HG03575 (cell line): ENCODE measurements around the gene PCDHGA6.
"Not testable (repeated sequence)": the region's sequence is repeated elsewhere in the genome, so short reads cannot be mapped to it uniquely, and the experiment has no call there.

ENCODE experiments used
- ATAC-seq: cut with Tn5 transposase; IDR thresholded peaks from one replicate; pipeline ENCODE4 v1.9.1; 2021; ENCODE audit not compliant: unreplicated experiment, insufficient number of reproducible peaks, low FRiP score; ENCODE audit errors: extremely low read depth

PCDHGA6 gene

GRCh38 chr5:141388661-141389060, 15.0 kb downstream of the PCDHGA6 start:
- ATAC-seq, result no peak

- ATAC-seq, result no peak
These were observed 15.7 kb downstream of the PCDHGA6 start for GRCh38 chr5:141389153-141390042.

DNA sequence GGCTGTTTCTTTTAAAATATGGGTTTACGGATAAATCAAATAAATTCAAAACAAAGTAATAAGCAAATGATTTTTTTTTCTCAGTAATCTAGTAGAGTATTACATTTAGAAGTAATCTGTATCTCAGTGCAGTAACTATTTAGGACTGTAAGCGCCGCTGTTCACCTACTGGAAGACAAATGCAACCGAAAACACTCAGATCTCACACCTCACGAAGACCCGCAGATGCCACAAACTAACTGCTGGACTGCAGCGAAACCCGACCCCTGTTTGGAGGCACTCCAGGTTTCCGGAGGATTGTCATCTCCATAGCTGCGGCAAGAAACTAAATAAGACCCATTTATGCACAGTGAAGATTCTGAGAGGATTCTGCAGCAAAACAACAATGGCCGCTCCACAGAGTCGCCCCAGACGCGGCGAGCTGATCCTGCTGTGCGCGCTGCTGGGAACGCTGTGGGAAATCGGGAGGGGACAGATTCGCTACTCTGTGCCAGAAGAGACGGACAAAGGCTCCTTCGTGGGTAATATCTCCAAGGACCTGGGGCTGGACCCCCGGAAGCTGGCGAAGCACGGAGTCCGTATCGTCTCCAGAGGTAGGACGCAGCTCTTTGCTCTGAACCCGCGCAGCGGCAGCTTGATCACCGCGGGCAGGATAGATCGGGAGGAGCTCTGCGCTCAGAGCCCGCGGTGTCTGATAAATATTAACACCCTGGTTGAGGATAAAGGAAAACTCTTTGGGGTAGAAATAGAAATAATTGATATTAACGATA, 18.9 kb downstream of the PCDHGA6 start, which contains the start of gene PCDHGA8:
TSS of gene PCDHGA8 (plus strand) at position 205 of the 770 bp plus-strand sequence. CDS start at position 386, 181 bp downstream.
- ATAC-seq, result no peak

GRCh38 chr5:141393267-141393666, 19.6 kb downstream of the PCDHGA6 start:
- ATAC-seq, result no peak

DNA sequence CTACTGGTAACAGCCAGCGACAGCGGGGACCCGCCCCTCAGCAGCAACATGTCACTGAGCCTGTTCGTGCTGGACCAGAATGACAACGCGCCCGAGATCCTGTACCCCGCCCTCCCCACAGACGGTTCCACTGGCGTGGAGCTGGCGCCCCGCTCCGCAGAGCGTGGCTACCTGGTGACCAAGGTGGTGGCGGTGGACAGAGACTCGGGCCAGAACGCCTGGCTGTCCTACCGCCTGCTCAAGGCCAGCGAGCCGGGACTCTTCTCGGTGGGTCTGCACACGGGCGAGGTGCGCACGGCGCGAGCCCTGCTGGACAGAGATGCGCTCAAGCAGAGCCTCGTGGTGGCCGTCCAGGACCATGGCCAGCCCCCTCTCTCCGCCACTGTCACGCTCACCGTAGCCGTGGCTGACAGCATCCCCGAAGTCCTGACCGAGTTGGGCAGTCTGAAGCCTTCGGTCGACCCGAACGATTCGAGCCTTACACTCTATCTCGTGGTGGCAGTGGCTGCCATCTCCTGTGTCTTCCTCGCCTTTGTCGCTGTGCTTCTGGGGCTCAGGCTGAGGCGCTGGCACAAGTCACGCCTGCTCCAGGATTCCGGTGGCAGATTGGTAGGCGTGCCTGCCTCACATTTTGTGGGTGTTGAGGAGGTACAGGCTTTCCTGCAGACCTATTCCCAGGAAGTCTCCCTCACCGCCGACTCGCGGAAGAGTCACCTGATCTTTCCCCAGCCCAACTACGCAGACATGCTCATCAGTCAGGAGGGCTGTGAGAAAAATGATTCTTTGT, 20.9 kb downstream of the PCDHGA6 start:
- ATAC-seq, result not testable (repeated sequence)

DNA sequence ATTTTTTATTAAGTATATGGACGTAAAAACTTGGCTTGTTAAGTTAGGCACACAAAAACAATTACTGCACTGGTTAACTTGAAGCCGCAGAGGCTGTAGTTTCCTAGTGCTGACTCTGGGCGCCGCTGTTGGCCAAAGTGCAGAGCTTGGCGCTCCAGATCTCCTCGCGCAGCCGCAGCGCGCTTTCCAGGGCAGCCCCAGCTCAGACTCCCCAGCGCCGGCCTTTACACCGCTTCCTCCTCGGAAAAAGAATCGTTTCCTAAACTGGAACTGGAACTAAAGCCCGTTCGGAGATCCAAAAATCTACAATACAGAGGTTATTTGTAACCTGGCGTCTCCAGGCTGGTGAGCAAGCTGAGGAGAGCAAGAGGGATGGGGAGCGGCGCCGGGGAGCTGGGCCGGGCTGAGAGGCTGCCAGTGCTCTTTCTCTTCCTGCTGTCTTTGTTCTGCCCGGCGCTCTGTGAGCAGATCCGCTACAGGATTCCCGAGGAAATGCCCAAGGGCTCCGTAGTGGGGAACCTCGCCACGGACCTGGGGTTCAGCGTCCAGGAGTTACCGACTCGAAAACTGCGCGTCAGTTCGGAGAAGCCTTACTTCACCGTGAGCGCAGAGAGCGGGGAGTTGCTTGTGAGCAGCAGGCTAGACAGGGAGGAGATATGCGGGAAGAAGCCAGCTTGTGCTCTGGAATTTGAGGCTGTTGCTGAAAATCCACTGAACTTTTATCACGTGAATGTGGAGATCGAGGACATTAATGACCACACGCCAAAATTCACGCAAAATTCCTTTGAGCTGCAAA, 24.3 kb downstream of the PCDHGA6 start, which contains the start of gene PCDHGB5:
TSS of gene PCDHGB5 (plus strand) at position 192 of the 796 bp plus-strand sequence. CDS start at position 373, 181 bp downstream.
- ATAC-seq, result peak; percentile 92

DNA sequence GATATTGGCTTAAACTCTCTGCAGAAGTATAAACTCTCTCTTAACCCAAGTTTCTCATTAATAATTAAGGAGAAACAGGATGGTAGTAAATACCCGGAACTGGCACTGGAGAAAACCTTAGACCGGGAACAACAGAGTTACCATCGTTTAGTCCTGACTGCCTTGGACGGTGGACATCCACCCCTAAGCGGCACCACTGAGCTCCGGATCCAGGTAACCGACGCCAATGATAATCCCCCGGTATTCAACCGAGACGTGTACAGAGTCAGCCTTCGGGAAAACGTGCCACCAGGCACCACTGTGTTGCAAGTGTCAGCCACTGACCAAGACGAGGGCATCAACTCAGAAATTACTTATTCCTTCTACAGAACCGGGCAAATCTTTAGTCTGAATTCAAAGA, 24.9 kb downstream of the PCDHGA6 start:
- no peak for ATAC-seq

DNA sequence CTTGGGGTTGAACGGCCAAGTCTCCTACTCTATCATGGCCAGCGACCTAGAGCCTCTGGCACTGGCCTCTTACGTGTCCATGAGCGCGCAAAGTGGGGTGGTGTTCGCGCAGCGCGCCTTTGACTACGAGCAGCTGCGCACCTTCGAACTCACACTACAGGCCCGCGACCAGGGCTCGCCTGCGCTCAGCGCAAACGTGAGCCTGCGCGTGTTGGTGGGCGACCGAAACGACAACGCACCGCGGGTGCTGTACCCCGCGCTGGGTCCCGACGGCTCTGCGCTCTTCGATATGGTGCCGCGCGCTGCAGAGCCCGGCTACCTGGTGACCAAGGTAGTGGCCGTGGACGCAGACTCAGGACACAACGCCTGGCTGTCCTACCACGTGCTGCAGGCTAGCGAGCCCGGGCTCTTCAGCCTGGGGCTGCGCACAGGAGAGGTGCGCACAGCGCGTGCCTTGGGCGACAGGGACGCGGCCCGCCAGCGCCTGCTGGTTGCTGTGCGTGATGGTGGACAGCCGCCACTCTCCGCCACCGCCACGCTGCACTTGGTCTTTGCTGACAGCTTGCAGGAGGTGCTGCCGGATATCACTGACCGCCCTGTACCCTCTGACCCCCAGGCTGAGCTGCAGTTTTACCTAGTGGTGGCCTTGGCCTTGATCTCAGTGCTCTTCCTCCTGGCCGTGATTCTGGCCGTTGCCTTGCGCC, 26.0 kb downstream of the PCDHGA6 start:
- ATAC-seq, result no peak

DNA sequence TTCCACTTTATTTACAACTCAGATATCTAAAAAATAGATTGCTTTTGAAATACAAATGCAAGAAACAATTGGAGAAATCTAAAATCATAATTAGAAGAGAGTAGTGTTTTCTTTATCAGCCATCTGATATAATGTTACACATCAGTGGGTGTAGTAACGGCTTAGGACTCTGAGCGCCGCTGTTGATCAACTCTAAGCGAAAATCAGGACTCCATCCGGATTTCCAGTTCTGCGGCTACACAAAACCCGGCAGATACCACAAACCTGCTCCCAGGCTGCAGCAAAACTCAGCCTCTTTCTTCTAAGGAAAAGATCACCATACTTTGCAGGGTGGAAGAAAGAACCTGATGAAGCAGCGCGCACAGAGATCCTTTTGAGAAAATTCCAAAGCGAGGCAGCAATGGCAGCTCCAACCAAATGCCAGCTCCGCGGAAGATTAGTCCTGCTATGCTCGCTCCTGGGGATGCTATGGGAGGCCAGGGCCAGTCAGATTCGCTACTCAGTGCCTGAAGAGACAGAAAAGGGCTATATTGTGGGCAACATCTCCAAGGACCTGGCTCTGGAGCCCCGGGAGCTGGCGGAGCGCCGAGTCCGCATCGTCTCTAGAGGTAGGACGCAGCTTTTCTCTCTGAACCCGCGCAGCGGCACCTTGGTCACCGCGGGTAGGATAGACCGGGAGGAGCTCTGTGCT, 29.0 kb downstream of the PCDHGA6 start, which contains the start of gene PCDHGA9:
TSS of gene PCDHGA9 (plus strand) at position 226 of the 691 bp plus-strand sequence. CDS start at position 401, 175 bp downstream.
- no peak for ATAC-seq

DNA sequence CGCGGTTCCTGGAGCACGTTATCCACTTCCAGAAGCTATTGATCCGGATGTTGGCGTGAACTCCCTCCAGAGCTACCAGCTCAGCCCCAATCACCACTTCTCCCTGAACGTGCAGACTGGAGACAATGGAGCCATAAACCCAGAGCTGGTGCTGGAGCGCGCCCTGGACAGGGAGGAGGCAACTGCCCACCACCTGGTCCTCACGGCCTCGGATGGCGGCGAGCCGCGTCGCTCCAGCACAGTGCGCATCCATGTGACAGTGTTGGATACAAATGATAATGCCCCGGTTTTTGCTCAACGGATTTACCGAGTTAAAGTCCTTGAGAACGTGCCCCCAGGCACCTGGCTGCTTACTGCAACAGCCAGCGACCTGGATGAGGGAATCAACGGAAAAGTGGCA, 29.7 kb downstream of the PCDHGA6 start:
- ATAC-seq, result no peak

- not testable (repeated sequence) for ATAC-seq
These were observed 34.3 kb downstream of the PCDHGA6 start, which contains the start of gene PCDHGB6 for GRCh38 chr5:141407790-141408505. Gene PCDHGB6 (plus strand): TSS chr5:141408021. CDS start chr5:141408203, 182 bp downstream.

- ATAC-seq, result no peak
These were observed 36.1 kb downstream of the PCDHGA6 start for GRCh38 chr5:141409598-141410306.

DNA sequence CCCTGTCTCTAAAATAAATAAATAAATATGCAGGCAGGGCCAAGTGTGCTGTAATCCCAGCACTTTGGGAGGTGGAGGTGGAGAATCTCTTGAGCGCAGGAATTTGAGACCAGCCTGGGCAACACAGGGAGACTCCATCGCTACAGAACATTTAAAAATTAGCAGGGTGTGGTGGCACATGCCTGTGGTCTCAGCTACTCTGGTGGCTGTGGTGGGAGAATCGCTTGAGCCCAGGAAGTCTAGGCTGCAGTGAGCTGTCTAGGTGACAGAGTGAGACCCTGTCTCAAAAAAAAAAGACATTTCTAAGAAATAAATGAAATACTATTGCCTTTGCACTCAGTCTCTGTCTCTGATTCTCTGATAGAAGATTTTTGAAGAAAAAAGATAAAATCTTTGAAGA, 37.9 kb downstream of the PCDHGA6 start:
- no peak for ATAC-seq

GRCh38 chr5:141412854-141413539, 39.3 kb downstream of the PCDHGA6 start, which contains the start of gene PCDHGA10:
Gene PCDHGA10 (plus strand): TSS chr5:141412987. CDS start chr5:141413176, 189 bp downstream.
- ATAC-seq, result no peak

GRCh38 chr5:141413540-141414069, 39.9 kb downstream of the PCDHGA6 start:
- no peak for ATAC-seq
